ENCODE data around the gene TUBA4A. TPM values are rescaled to one million over a fixed set of nuclear protein-coding genes. Genes with fewer than 3 reads are reported as not detected.

The TUBA4A gene
- total RNA-seq, 2 donors from 2014 or later, result 17.8 to 20.2 TPM

DNA sequence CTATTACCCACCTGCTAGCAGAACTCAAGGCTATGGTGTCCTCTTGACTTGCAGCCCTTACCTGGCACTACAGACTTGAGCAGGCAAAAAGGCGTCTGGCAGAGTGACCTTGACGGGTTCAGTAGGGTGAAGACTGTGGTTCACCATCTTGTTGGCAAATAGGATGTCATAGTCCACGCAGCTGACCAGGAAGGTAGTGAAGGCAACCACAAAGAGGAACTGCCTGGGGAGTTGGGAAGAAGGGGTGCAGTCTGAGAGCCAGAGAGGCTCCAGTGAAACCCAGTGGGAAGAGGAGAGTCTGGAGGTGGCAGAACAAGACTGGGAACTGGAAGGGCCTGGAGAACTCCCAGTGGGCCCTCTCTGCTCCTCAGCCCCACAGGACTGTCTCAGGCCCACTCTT is 28.4 kb downstream of the TUBA4A start:
- H3K36me3 ChIP-seq (replicated peaks in 1 of 2; ENCODE audit: insufficient read depth in 1 of 2, low read depth in 2 of 2), result peaks cover 18 to 31% of the 10 kb centered on the region in 2 donors
- intact Hi-C loops (cut with DNase I), result loop anchor here (10.0 kb wide), 1 partner anchor 51 kb away; the partner anchor contains the start of genes CNPPD1, RETREG2 and SLC23A3
- H3K27ac ChIP-seq, result no peak overlapping the region
- DNase-seq (no peak), ATAC-seq (no peak)
- no peaks in the 10 kb centered on the region for H3K27me3 ChIP-seq
- WGBS, 2 donors, result 71 to 76% methylated on average over 3 of the region's 3 CpGs
- no peak overlapping the region for H3K4me3 ChIP-seq
- peaks cover 19% of the 10 kb centered on the region for H3K4me1 ChIP-seq
- no peaks in the 10 kb centered on the region for H3K9me3 ChIP-seq
- TF ChIP-seq POLR2A (IDR thresholded peaks at IDR 0.05), result no peak
- TF ChIP-seq, protein P1, sequence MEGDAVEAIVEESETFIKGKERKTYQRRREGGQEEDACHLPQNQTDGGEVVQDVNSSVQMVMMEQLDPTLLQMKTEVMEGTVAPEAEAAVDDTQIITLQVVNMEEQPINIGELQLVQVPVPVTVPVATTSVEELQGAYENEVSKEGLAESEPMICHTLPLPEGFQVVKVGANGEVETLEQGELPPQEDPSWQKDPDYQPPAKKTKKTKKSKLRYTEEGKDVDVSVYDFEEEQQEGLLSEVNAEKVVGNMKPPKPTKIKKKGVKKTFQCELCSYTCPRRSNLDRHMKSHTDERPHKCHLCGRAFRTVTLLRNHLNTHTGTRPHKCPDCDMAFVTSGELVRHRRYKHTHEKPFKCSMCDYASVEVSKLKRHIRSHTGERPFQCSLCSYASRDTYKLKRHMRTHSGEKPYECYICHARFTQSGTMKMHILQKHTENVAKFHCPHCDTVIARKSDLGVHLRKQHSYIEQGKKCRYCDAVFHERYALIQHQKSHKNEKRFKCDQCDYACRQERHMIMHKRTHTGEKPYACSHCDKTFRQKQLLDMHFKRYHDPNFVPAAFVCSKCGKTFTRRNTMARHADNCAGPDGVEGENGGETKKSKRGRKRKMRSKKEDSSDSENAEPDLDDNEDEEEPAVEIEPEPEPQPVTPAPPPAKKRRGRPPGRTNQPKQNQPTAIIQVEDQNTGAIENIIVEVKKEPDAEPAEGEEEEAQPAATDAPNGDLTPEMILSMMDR (IDR thresholded peaks at IDR 0.05), result no peak

DNA sequence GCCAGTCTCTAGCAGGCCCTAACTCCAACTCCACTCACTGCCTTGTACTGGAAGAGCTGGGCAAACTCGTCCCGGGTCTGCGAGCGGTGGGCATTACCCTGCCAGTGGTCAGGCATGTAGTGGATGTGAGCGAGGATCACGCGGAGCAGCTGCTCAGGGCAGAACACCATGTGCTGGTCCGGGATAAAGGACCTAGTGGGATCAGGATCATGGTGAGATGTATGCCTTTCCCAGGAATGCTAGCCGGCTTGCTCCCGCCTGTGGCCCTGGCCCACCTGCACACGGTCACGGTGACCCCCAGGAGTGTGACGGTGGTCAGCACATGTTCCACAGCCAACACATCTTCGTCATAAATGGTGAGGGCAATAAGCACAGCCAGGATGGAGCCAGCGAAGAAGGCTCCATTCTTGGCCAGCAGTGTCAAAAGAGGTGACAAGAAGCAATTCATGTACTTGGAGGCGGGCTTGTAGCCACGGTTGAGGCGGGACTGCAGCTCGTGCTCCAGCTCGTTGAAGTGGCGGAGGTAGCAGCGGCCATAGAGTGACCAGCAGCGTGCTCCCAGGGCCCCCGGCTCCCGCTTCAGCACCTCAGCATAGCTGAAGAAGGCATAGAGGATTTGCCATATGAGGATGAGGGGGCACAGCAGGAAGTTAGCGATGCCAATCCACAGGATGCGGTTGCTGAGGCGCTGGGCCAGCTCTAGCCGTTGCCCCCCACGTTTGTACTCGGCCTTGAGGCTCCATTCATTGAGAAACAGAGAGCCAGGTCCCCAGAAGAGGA is 29.7 kb downstream of the TUBA4A start:
- intact Hi-C loops (cut with DNase I), result loop anchor here (10.0 kb wide), 1 partner anchor 49 kb away; the partner anchor contains the start of genes CNPPD1, RETREG2 and SLC23A3
- Histone ChIP-seq H3K36me3 (replicated peaks in 1 of 2; ENCODE audit: insufficient read depth in 1 of 2, low read depth in 2 of 2) (peaks cover 18 to 31% of the 10 kb centered on the region in 2 donors), H3K9me3 (no peaks in the 10 kb centered on the region), H3K27ac (no peak overlapping the region), H3K4me3 (no peak overlapping the region), H3K4me1 (peaks cover 27% of the 10 kb centered on the region), H3K27me3 (no peaks in the 10 kb centered on the region)
- DNase-seq, result no peak
- WGBS, 2 donors, result 87 to 91% methylated on average over 18 to 31 of the region's 31 CpGs
- TF ChIP-seq, protein P1 (IDR thresholded peaks at IDR 0.05), result no peak
- no peak for ATAC-seq

DNA sequence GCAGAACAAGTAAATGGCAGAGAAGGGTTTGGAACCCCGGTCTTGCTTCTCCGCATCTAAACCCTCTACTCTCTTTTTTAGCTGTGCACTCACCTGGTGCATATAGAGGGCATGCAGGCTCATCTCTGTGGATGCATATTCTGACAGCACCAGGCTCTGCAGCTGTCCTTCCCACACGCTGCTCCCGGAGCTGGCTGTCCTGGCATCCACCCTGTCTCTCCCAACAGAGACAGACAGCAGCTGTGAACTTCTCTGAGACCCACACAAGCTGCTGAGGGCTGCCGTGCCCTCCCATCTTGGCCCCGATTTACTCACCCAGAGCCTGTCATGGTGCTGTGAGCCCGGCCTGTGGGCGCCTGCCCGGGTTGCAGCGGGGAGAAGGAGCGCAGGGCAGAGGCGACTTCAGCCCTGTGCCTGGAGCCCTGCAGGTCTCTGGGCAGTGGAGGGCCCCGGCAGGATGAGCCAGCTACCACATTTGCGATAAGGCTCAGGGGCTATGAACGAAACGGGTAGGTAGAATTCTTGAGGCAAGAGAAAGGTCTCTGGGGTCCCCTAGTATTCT is 31.7 kb downstream of the TUBA4A start:
- no peak for ATAC-seq
- H3K27ac ChIP-seq, result no peak overlapping the region
- 90 to 93% methylated on average over 14 to 16 of the region's 16 CpGs for WGBS, 2 donors
- H3K36me3 ChIP-seq (replicated peaks in 1 of 2; ENCODE audit: insufficient read depth in 1 of 2, low read depth in 2 of 2), result peaks cover 18 to 31% of the 10 kb centered on the region in 2 donors
- intact Hi-C loops (cut with DNase I), result loop anchor here (10.0 kb wide), 1 partner anchor 47 kb away; the partner anchor contains the start of genes CNPPD1, RETREG2 and SLC23A3
- H3K27me3 ChIP-seq, result no peaks in the 10 kb centered on the region
- H3K9me3 ChIP-seq, result no peaks in the 10 kb centered on the region
- DNase-seq, result no peak
- peaks cover 30% of the 10 kb centered on the region for H3K4me1 ChIP-seq
- TF ChIP-seq, protein P1 (IDR thresholded peaks at IDR 0.05), result no peak
- no peak for TF ChIP-seq POLR2A (IDR thresholded peaks at IDR 0.05)
- no peak overlapping the region for H3K4me3 ChIP-seq

DNA sequence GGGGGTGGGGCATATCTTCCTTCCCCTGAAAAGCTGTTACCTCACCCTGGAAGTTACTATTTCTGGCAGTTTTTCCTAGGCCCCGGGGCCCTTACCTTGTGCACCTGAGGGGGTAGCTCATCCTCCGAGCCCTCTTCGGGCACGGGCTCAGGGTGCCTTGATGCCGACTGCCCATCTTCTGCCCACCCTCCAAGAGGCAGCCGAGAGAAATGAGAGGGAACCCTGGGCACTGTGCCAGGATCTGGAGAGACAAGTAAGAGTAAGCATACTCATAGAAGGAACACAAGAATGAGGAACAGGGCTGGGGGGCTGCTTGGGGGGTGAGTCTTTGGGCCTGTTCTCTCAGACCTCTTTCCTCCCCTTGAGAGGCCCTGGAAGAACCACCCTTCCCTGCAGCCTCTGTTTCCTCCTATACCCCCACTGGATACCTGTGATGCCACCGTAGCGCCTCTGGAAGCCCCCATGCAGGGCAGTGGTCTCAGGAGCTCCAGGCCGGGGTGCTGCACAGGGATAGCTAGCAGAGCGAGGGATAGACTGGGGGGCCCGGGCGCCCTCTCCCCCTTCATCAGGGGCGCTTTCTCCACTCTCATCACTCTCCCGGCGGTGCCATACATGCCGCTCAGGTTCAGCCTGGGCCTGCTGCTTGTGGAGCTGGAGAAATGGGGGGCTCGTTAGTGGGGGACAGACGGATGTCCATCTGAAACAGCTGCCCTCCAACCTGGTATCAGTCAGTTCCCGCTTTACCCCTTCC is 32.9 kb downstream of the TUBA4A start:
- Histone ChIP-seq H3K4me1 (peaks cover 31% of the 10 kb centered on the region), H3K27ac (no peak overlapping the region), H3K4me3 (no peak overlapping the region), H3K36me3 (replicated peaks in 1 of 2; ENCODE audit: insufficient read depth in 1 of 2, low read depth in 2 of 2) (peaks cover 18 to 31% of the 10 kb centered on the region in 2 donors), H3K9me3 (no peaks in the 10 kb centered on the region), H3K27me3 (no peaks in the 10 kb centered on the region)
- no peak for ATAC-seq
- intact Hi-C loops (cut with DNase I), result loop anchor here (10.0 kb wide), 1 partner anchor 46 kb away; the partner anchor contains the start of genes CNPPD1, RETREG2 and SLC23A3
- WGBS, 2 donors, result 86 to 92% methylated on average over 14 to 19 of the region's 19 CpGs
- TF ChIP-seq, protein P1 (IDR thresholded peaks at IDR 0.05), result no peak
- TF ChIP-seq POLR2A (IDR thresholded peaks at IDR 0.05), result no peak
- DNase-seq, result peak in 1 of 4 donors; percentile 32
